ENCODE measurements around the gene MIEN1. TPM values are rescaled to one million over a fixed set of nuclear protein-coding genes. Genes with fewer than 3 reads are reported as not detected.

MIEN1 gene
- total and polyA plus RNA-seq, 2 of the 13 experiments (the other 11 are each of a cell fraction or from before 2014, with no cell fraction given) = 40.6 to 56.6 TPM

DNA sequence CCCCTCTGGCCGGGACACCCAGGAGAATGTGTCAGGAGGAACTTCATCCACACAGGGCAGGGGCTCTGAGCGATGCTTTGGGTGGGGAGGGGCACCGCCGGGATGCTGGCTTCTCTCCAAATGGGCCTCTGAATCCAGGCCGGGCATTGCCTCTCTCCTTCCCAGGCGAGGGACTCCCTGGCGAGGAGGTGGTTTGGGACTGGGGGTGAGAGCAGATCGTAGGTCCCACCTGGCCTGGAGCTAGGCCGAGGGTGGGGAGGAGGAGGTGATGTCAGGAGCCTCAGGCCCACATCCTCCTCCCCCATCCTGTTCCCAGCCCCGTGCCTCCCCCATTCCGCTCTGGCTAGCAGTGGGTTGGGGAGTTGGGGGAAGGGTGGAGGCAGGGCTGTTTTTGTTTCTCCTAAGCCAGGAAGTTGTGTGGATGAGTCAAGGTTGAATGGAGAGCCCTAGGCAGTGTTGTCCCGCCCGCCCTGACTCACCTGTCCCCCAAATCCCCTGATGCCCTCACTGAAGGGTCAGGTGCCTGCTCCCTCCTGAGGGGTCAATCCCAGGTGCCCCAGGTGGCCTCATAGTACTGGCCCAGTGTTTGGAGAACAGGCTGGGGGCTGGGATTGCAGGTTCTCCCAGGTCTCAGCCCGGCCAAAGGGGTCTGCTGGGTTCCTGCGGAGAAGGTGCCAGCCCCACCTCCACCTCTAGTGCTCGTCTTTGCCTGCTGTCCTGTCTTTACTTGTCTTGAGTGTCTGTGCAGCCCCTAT is 10.2 kb upstream of the MIEN1 start (continued):
- TF ChIP-seq GABPA (IDR thresholded peaks at IDR 0.05; ENCODE audit: low read depth, low read length) = no peak
- TF ChIP-seq GABPA (CRISPR knock-in tag; IDR thresholded peaks at IDR 0.05; ENCODE audit: low read depth) = peak; percentile 46; the same call in 1 of the 2 replicates
- TF ChIP-seq TAF15 (IDR thresholded peaks at IDR 0.05; ENCODE audit: low read depth, low read length, poor library complexity, severe bottlenecking) = no peak
- no peak for TF ChIP-seq BRCA1 (CRISPR knock-in tag; IDR thresholded peaks at IDR 0.05)
- peak; percentile 66 for TF ChIP-seq HOXA3 (CRISPR knock-in tag; IDR thresholded peaks at IDR 0.05)
- TF ChIP-seq RELA (CRISPR knock-in tag; IDR thresholded peaks at IDR 0.05) = no peak
- TF ChIP-seq SKI (IDR thresholded peaks at IDR 0.05; ENCODE audit: partially characterized antibody) = no peak
- TF ChIP-seq, protein P1, sequence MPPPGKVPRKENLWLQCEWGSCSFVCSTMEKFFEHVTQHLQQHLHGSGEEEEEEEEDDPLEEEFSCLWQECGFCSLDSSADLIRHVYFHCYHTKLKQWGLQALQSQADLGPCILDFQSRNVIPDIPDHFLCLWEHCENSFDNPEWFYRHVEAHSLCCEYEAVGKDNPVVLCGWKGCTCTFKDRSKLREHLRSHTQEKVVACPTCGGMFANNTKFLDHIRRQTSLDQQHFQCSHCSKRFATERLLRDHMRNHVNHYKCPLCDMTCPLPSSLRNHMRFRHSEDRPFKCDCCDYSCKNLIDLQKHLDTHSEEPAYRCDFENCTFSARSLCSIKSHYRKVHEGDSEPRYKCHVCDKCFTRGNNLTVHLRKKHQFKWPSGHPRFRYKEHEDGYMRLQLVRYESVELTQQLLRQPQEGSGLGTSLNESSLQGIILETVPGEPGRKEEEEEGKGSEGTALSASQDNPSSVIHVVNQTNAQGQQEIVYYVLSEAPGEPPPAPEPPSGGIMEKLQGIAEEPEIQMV (CRISPR knock-in tag; IDR thresholded peaks at IDR 0.05; ENCODE audit: low read depth) = no peak
- no peak for TF ChIP-seq SRSF9 (IDR thresholded peaks at IDR 0.05; ENCODE audit: borderline replicate concordance, insufficient read depth, low read depth, low read length, poor library complexity, severe bottlenecking)
- TF ChIP-seq ZNF790 (CRISPR knock-in tag; IDR thresholded peaks at IDR 0.05; ENCODE audit: borderline replicate concordance) = peak; percentile 68; the same call in 1 of the 2 replicates
- no peak for TF ChIP-seq HNF4A (CRISPR knock-in tag; IDR thresholded peaks at IDR 0.05)
- TF ChIP-seq PLRG1 (conservative IDR thresholded peaks at IDR 0.05) = no peak
- TF ChIP-seq SRSF1 (optimal IDR thresholded peaks at IDR 0.05; ENCODE audit: low read depth, low read length) = peak; percentile 85
- no peak for TF ChIP-seq SETDB1 (CRISPR knock-in tag; IDR thresholded peaks at IDR 0.05; ENCODE audit: borderline replicate concordance)
- TF ChIP-seq TBX2 (CRISPR knock-in tag; IDR thresholded peaks at IDR 0.05; ENCODE audit: borderline replicate concordance) = peak; percentile 76
- TF ChIP-seq ZNF367 (CRISPR knock-in tag; IDR thresholded peaks at IDR 0.05; ENCODE audit: borderline replicate concordance) = no peak
- no peak for TF ChIP-seq ZNF570 (CRISPR knock-in tag; IDR thresholded peaks at IDR 0.05; ENCODE audit: borderline replicate concordance)
- peak; percentile 47; the same call in 1 of the 2 replicates for TF ChIP-seq NRL (CRISPR knock-in tag; IDR thresholded peaks at IDR 0.05; ENCODE audit: borderline replicate concordance)
- no peak for TF ChIP-seq ZFP41 (CRISPR knock-in tag; IDR thresholded peaks at IDR 0.05; ENCODE audit: borderline replicate concordance)
- TF ChIP-seq KMT2A (CRISPR knock-in tag; IDR thresholded peaks at IDR 0.05) = no peak
- TF ChIP-seq TAF1 (CRISPR knock-in tag; IDR thresholded peaks at IDR 0.05) = peak; percentile 65; the same call in 1 of the 2 replicates
- no peak for TF ChIP-seq ZBTB42 (CRISPR knock-in tag; IDR thresholded peaks at IDR 0.05)
- no peak for TF ChIP-seq CHD4 (IDR thresholded peaks at IDR 0.05; ENCODE audit: borderline replicate concordance, low read length)
- TF ChIP-seq, protein P2, sequence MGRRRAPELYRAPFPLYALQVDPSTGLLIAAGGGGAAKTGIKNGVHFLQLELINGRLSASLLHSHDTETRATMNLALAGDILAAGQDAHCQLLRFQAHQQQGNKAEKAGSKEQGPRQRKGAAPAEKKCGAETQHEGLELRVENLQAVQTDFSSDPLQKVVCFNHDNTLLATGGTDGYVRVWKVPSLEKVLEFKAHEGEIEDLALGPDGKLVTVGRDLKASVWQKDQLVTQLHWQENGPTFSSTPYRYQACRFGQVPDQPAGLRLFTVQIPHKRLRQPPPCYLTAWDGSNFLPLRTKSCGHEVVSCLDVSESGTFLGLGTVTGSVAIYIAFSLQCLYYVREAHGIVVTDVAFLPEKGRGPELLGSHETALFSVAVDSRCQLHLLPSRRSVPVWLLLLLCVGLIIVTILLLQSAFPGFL (CRISPR knock-in tag; IDR thresholded peaks at IDR 0.05) = no peak
- peak; percentile 24; the same call in 1 of the 2 replicates for TF ChIP-seq SIX1 (CRISPR knock-in tag; IDR thresholded peaks at IDR 0.05; ENCODE audit: borderline replicate concordance)
- TF ChIP-seq MXD4 (CRISPR knock-in tag; IDR thresholded peaks at IDR 0.05) = no peak; the same call in 1 of the 2 replicates

Measured in HepG2 (cell line).